NOMO-1 treated with DMSO at 0.1 percent for 48 hours (cell line): Measurements from ENCODE around the gene TTC9B.
"Not testable (repeated sequence)": the region's sequence is repeated elsewhere in the genome, so short reads cannot be mapped to it uniquely, and the experiment has no call there.

ENCODE experiments used
- DNase-seq: peaks from one replicate; lab custom pipeline; 2025; ENCODE audit not compliant: unreplicated experiment; lab: John Stamatoyannopoulos, UW

TTC9B gene

GRCh38 chr19:40175820-40176219 lies 42.4 kb downstream of the TTC9B start:
- DNase-seq: no peak

GRCh38 chr19:40174092-40174491 lies 44.1 kb downstream of the TTC9B start:
- DNase-seq: no peak

GRCh38 chr19:40171293-40171692 lies 46.9 kb downstream of the TTC9B start:
- not testable (repeated sequence) for DNase-seq

GRCh38 chr19:40170303-40170989 lies 47.7 kb downstream of the TTC9B start:
- not testable (repeated sequence) for DNase-seq

- not testable (repeated sequence) for DNase-seq
Measured at GRCh38 chr19:40169482-40170302, 48.5 kb downstream of the TTC9B start.
